Chondrocyte (in vitro differentiated cells): ENCODE measurements around the gene RAD17. TPM values are rescaled to one million over a fixed set of nuclear protein-coding genes. Genes with fewer than 3 reads are reported as not detected.
A peak's percentile ranks its signal among the peaks of the same experiment; 100 is the strongest.
"Not testable (repeated sequence)": the region's sequence is repeated elsewhere in the genome, so short reads cannot be mapped to it uniquely, and the experiment has no call there.

ENCODE experiments used
- DNase-seq: peaks from one replicate; pipeline ENCODE4 v3.0.0; 2021; ENCODE audit warnings: mixed read lengths, low spot score
- H3K27ac Mint-ChIP-seq: one replicate; pipeline ENCODE4 v1.8.0; 2021; ENCODE audit warnings: mild to moderate bottlenecking, moderate library complexity, mixed read lengths; ENCODE audit not compliant: unreplicated experiment
- H3K27me3 Mint-ChIP-seq: 2 replicates; pipeline ENCODE4 v1.8.0; 2021; ENCODE audit warnings: low read depth, mixed read lengths
- H3K36me3 Mint-ChIP-seq: 2 replicates; pipeline ENCODE4 v1.8.0; 2021; ENCODE audit warnings: low read depth, mixed read lengths
- H3K4me1 Mint-ChIP-seq: 2 replicates; pipeline ENCODE4 v1.8.0; 2021; ENCODE audit warnings: low read depth, mild to moderate bottlenecking, mixed read lengths
- H3K4me3 Mint-ChIP-seq: one replicate; pipeline ENCODE4 v1.8.0; 2021; ENCODE audit warnings: mild to moderate bottlenecking, moderate library complexity, mixed read lengths; ENCODE audit not compliant: unreplicated experiment
- H3K9me3 Mint-ChIP-seq: 2 replicates; pipeline ENCODE4 v1.8.0; 2021; ENCODE audit warnings: low read depth, mixed read lengths
- CTCF ChIP-seq: fragments of 200-600 bp; sonication (generic); IDR thresholded peaks from 2 replicates; pipeline ENCODE4 v1.5.0; 2021; ENCODE audit warnings: antibody characterized with exemption, mild to moderate bottlenecking, moderate library complexity
- total RNA-seq: library from RNA; stranded (reverse); gene quantifications from 3 replicates; pipeline ENCODE4 v1.2.1, GENCODE V29; 2021

RAD17 gene
- total RNA-seq, 1 donor from 2014 or later, result 25.3 TPM

GRCh38 chr5:69368458-69369339 lies 919 bp upstream of the RAD17 start:
- peak overlapping the region; percentile 83 for H3K4me3 Mint-ChIP-seq
- DNase-seq, result no peak
- peak overlapping the region; percentile 96 for H3K27ac Mint-ChIP-seq
- H3K36me3 Mint-ChIP-seq, result peaks cover 12% of the 10 kb centered on the region
- peaks cover 38% of the 10 kb centered on the region for H3K4me1 Mint-ChIP-seq
- H3K9me3 Mint-ChIP-seq, result no peaks in the 10 kb centered on the region
- no peak for TF ChIP-seq CTCF
- no peaks in the 10 kb centered on the region for H3K27me3 Mint-ChIP-seq

- peak overlapping the region; percentile 83 for H3K4me3 Mint-ChIP-seq
- DNase-seq, H3K36me3 Mint-ChIP-seq, H3K27me3 Mint-ChIP-seq, H3K9me3 Mint-ChIP-seq: not testable (repeated sequence)
- peaks cover 38% of the 10 kb centered on the region for H3K4me1 Mint-ChIP-seq
- peak overlapping the region; percentile 12 for H3K27ac Mint-ChIP-seq
Measured at GRCh38 chr5:69370335-69370734, 717 bp downstream of the RAD17 start.

GRCh38 chr5:69372394-69372793 lies 2.8 kb downstream of the RAD17 start:
- peaks cover 11% of the 10 kb centered on the region for H3K36me3 Mint-ChIP-seq
- no peak for DNase-seq
- no peaks in the 10 kb centered on the region for H3K9me3 Mint-ChIP-seq
- no peak overlapping the region for H3K27ac Mint-ChIP-seq
- H3K27me3 Mint-ChIP-seq, result no peaks in the 10 kb centered on the region
- H3K4me3 Mint-ChIP-seq, result no peak overlapping the region
- no peak for TF ChIP-seq CTCF
- H3K4me1 Mint-ChIP-seq, result peaks cover 32% of the 10 kb centered on the region

- H3K36me3 Mint-ChIP-seq, result peaks cover 11% of the 10 kb centered on the region
- DNase-seq, result no peak
- H3K4me1 Mint-ChIP-seq, result peaks cover 20% of the 10 kb centered on the region
- TF ChIP-seq CTCF, result no peak
- no peak overlapping the region for H3K27ac Mint-ChIP-seq
- no peaks in the 10 kb centered on the region for H3K9me3 Mint-ChIP-seq
- no peaks in the 10 kb centered on the region for H3K27me3 Mint-ChIP-seq
- H3K4me3 Mint-ChIP-seq, result no peak overlapping the region
Measured at GRCh38 chr5:69374911-69375446, 5.4 kb downstream of the RAD17 start.

- no peak overlapping the region for H3K4me3 Mint-ChIP-seq
- no peak for TF ChIP-seq CTCF
- no peaks in the 10 kb centered on the region for H3K9me3 Mint-ChIP-seq
- DNase-seq, result no peak
- H3K27ac Mint-ChIP-seq, result no peak overlapping the region
- peaks cover 15% of the 10 kb centered on the region for H3K36me3 Mint-ChIP-seq
- no peaks in the 10 kb centered on the region for H3K4me1 Mint-ChIP-seq
- H3K27me3 Mint-ChIP-seq, result no peaks in the 10 kb centered on the region
Measured at GRCh38 chr5:69378376-69378775, 8.8 kb downstream of the RAD17 start.
